H1 (cell line): ENCODE results near the gene DIPK1C. TPM values are rescaled to one million over a fixed set of nuclear protein-coding genes. Genes with fewer than 3 reads are reported as not detected.
A peak's percentile ranks its signal among the peaks of the same experiment; 100 is the strongest.

Experiments used
- CTCF ChIA-PET: fragments of 300-600 bp; sonication (Branson Sonifier 250); formaldehyde crosslinking; loops from one replicate; lab custom pipeline; 2021; ENCODE audit not compliant: partially characterized antibody; lab: Charles Lee
- POLR2A ChIA-PET: fragments of 300-600 bp; sonication (Branson Sonifier 250); formaldehyde crosslinking; loops from one replicate; lab custom pipeline; 2021; ENCODE audit warnings: inconsistent platforms; ENCODE audit not compliant: partially characterized antibody; lab: Charles Lee
- DNase-seq, 2 experiments: peaks; one replicate each; pipeline versions ENCODE4 v3.0.0 to v3.0.0-alpha.2; 2010 to 2022; ENCODE audit warnings: low spot score in 2 of 2, low read depth in 1 of 2, mixed read lengths in 1 of 2
- FAIRE-seq: peaks from 2 replicates; lab custom pipeline; 2011; peaks lifted over from hg19 to GRCh38; lab: Jason Lieb, UNC
- H2AFZ ChIP-seq: 2 replicates; pipeline ENCODE4 v1.8.1; 2012; ENCODE audit warnings: low read length, inconsistent platforms
- H2AK5ac ChIP-seq: 2 replicates; pipeline ENCODE4 v1.6.1; 2013; ENCODE audit warnings: low read depth, low read length
- H2BK120ac ChIP-seq: replicated peaks from 2 replicates; pipeline ENCODE3; 2013; ENCODE audit warnings: low read depth, low read length, inconsistent platforms
- H2BK12ac ChIP-seq: 2 replicates; pipeline ENCODE4 v1.6.1; 2013; ENCODE audit warnings: low read depth, low read length
- H2BK15ac ChIP-seq: 2 replicates; pipeline ENCODE4 v1.6.1; 2013; ENCODE audit warnings: low read length
- H2BK20ac ChIP-seq: 2 replicates; pipeline ENCODE4 v1.6.1; 2013; ENCODE audit warnings: low read length
- H2BK5ac ChIP-seq: 2 replicates; pipeline ENCODE4 v1.6.1; 2013; ENCODE audit warnings: low read depth, low read length
- H3K14ac ChIP-seq: 2 replicates; pipeline ENCODE4 v1.6.1; 2013; ENCODE audit warnings: inconsistent platforms; ENCODE audit not compliant: insufficient read length
- H3K18ac ChIP-seq: 2 replicates; pipeline ENCODE4 v1.6.1; 2013; ENCODE audit warnings: low read length; ENCODE audit errors: extremely low read depth
- H3K23ac ChIP-seq: 2 replicates; pipeline ENCODE4 v1.6.1; 2013; ENCODE audit warnings: inconsistent platforms; ENCODE audit not compliant: insufficient read length
- H3K23me2 ChIP-seq: 2 replicates; pipeline ENCODE4 v1.6.1; 2013; ENCODE audit warnings: low read depth, low read length
- H3K27ac ChIP-seq: 2 replicates; pipeline ENCODE4 v1.6.1; 2011; ENCODE audit warnings: low read depth, low read length, inconsistent platforms
- H3K27me3 ChIP-seq, 4 experiments: replicated peaks in 1 of 4; 1 replicate in 1 of 4; 2 replicates in 3 of 4; pipeline versions ENCODE4 v1.6.1 to v1.8.1; 2011 to 2013; ENCODE audit warnings: low read length in 3 of 4, mild to moderate bottlenecking in 3 of 4, inconsistent platforms in 2 of 4, mixed read lengths in 2 of 4, moderate library complexity in 1 of 4; ENCODE audit not compliant: control insufficient read depth in 3 of 4, insufficient read depth in 3 of 4; ENCODE audit errors: extremely low read depth in 1 of 4
- H3K36me3 ChIP-seq, 4 experiments: 2 replicates each; pipeline versions ENCODE4 v1.6.1 to v1.8.1; 2011 to 2013; ENCODE audit warnings: mild to moderate bottlenecking in 4 of 4, low read length in 3 of 4, moderate library complexity in 2 of 4, control low read depth in 1 of 4, inconsistent platforms in 1 of 4; ENCODE audit not compliant: insufficient read depth in 4 of 4, control insufficient read depth in 2 of 4
- H3K4ac ChIP-seq: replicated peaks from 2 replicates; pipeline ENCODE3; 2013; ENCODE audit warnings: low read length, low read depth, mixed read lengths, inconsistent platforms; ENCODE audit not compliant: insufficient read length
- H3K4me1 ChIP-seq, 4 experiments: replicated peaks in 1 of 4; 1 replicate in 1 of 4; 2 replicates in 3 of 4; pipeline versions ENCODE4 v1.6.1 to v1.8.1; 2011 to 2013; ENCODE audit warnings: low read length in 3 of 4, inconsistent platforms in 2 of 4, mixed read lengths in 1 of 4; ENCODE audit not compliant: insufficient read depth in 4 of 4, control insufficient read depth in 3 of 4
- H3K4me2 ChIP-seq, 2 experiments: 2 replicates each; pipeline versions ENCODE4 v1.6.1 to v1.8.1; 2011 to 2013; ENCODE audit warnings: low read depth in 2 of 2, low read length in 2 of 2, control low read depth in 1 of 2, inconsistent platforms in 1 of 2, mild to moderate bottlenecking in 1 of 2; ENCODE audit not compliant: insufficient read depth in 1 of 2
- H3K4me3 ChIP-seq, 4 experiments: fragments of 200-600, 300-600 bp in 1 of 4; sonication (generic), shearing (Covaris generic), sonication (Bioruptor Twin) in 1 of 4; 2 replicates each; pipeline versions ENCODE4 v1.5.1 to v1.8.1; 2011 to 2016; ENCODE audit warnings: low read length in 4 of 4, low read depth in 3 of 4, control low read depth in 2 of 4, inconsistent platforms in 2 of 4, mild to moderate bottlenecking in 2 of 4, mixed read lengths in 1 of 4, moderate library complexity in 1 of 4; ENCODE audit not compliant: insufficient read depth in 2 of 4; ENCODE audit errors: extremely low read depth in 1 of 4
- H3K56ac ChIP-seq: replicated peaks from 2 replicates; pipeline ENCODE3; 2013; ENCODE audit warnings: low read depth, mild to moderate bottlenecking, mixed read lengths, low read length, inconsistent platforms; ENCODE audit not compliant: insufficient read length
- H3K79me1 ChIP-seq: 2 replicates; pipeline ENCODE4 v1.6.1; 2013; ENCODE audit warnings: low read depth, low read length, control low read depth
- H3K79me2 ChIP-seq, 2 experiments: 2 replicates each; pipeline versions ENCODE4 v1.6.1 to v1.8.1; 2012 to 2013; ENCODE audit warnings: low read length in 2 of 2, mild to moderate bottlenecking in 2 of 2, inconsistent platforms in 1 of 2; ENCODE audit not compliant: insufficient read depth in 2 of 2, control insufficient read depth in 1 of 2
- H3K9ac ChIP-seq, 4 experiments: replicated peaks in 1 of 4; 1 replicate in 1 of 4; 2 replicates in 3 of 4; pipeline versions ENCODE4 v1.6.1 to v1.8.1; 2011 to 2013; ENCODE audit warnings: low read depth in 3 of 4, low read length in 3 of 4, control low read depth in 2 of 4, mild to moderate bottlenecking in 2 of 4, moderate library complexity in 2 of 4, inconsistent platforms in 1 of 4; ENCODE audit errors: extremely low read depth in 1 of 4
- H3K9me3 ChIP-seq, 2 experiments: 2 replicates each; pipeline versions ENCODE4 v1.6.1 to v1.8.1; 2012 to 2013; ENCODE audit warnings: mild to moderate bottlenecking in 2 of 2, moderate library complexity in 2 of 2, control low read depth in 1 of 2, inconsistent platforms in 1 of 2, low read depth in 1 of 2, low read length in 1 of 2, mixed read lengths in 1 of 2; ENCODE audit not compliant: insufficient read depth in 2 of 2
- H4K20me1 ChIP-seq, 2 experiments: replicated peaks in 1 of 2; 2 replicates each; pipeline versions ENCODE3 to v1.8.1; 2011 to 2013; ENCODE audit warnings: inconsistent platforms in 2 of 2, low read length in 2 of 2, mild to moderate bottlenecking in 1 of 2; ENCODE audit not compliant: insufficient read depth in 2 of 2, control insufficient read depth in 1 of 2
- H4K5ac ChIP-seq: 2 replicates; pipeline ENCODE4 v1.6.1; 2013; ENCODE audit warnings: low read length, low read depth, mixed read lengths, inconsistent platforms; ENCODE audit not compliant: insufficient read length
- H4K8ac ChIP-seq: 2 replicates; pipeline ENCODE4 v1.8.0; 2013; ENCODE audit warnings: mild to moderate bottlenecking, moderate library complexity, low read length, inconsistent platforms; ENCODE audit not compliant: insufficient read depth; ENCODE audit errors: extremely low read depth
- H4K91ac ChIP-seq: replicated peaks from 2 replicates; pipeline ENCODE3; 2013; ENCODE audit warnings: low read length, mixed read lengths, inconsistent platforms; ENCODE audit not compliant: insufficient read length
- BACH1 ChIP-seq: IDR thresholded peaks from 2 replicates; pipeline ENCODE4 v1.6.1; 2012; ENCODE audit warnings: low read length, improper control_type of control experiment
- JUND ChIP-seq: IDR thresholded peaks from 2 replicates; pipeline ENCODE4 v1.6.1; 2011; ENCODE audit warnings: mild to moderate bottlenecking, improper control_type of control experiment, low read length
- TBP ChIP-seq: IDR thresholded peaks from 2 replicates; pipeline ENCODE4 v1.6.1; 2011; ENCODE audit warnings: low read depth, low read length, improper control_type of control experiment
- WGBS, 2 experiments: shearing (Covaris generic) in 1 of 2; methylation state at CpG; one replicate each; pipeline versions ENCODE4 v1.1.6 to v1.1.7; 2013 to 2015; ENCODE audit warnings: low lambda C conversion rate in 2 of 2, mixed read lengths in 2 of 2, inconsistent platforms in 1 of 2, low coverage in 1 of 2, missing lambda C conversion rate in 1 of 2; ENCODE audit not compliant: insufficient replicate concordance in 2 of 2, insufficient coverage in 1 of 2, insufficient read length in 1 of 2; ENCODE audit errors: extremely low coverage in 1 of 2, missing lambda C conversion rate in 1 of 2; 5-methylcytosine and 5-hydroxymethylcytosine counted together
- polyA plus RNA-seq, 7 experiments: library from polyadenylated mRNA; depleted of rRNA in 3 of 7; stranded (reverse) in 5 of 7; unstranded in 2 of 7; fragments of >200 nt in 5 of 7; fragments of 200-250 nt in 2 of 7; gene quantifications; 1 replicate in 5 of 7; 2 replicates in 1 of 7; 4 replicates in 1 of 7; pipeline versions ENCODE4 v1.2.1 to v1.2.3, GENCODE V29; 2011 to 2013; ENCODE audit warnings: missing spikeins in 2 of 7, mixed read lengths in 2 of 7
- total RNA-seq: library from RNA; stranded (reverse); fragmentation: NEBNext Ultra II Directional; extraction: Animal tissue kit (Norgen Biotek cat#: 25700); gene quantifications from 2 replicates; pipeline ENCODE4 v1.2.1, GENCODE V29; 2021

Gene DIPK1C
- total and polyA plus RNA-seq, 2 of the 8 experiments (the other 6 are each of a cell fraction or from before 2014, with no cell fraction given): 0.08 TPM; not detected in 1

- WGBS, 2 experiments: 75% methylated on average over 14 of the region's 14 CpGs; no CpG with 5 or more reads in 1 of the 2 experiments
- Histone ChIP-seq H2AFZ (peak overlapping the region; percentile 90), H3K79me1 (no peaks in the 10 kb centered on the region), H2BK20ac (no peak overlapping the region; the same call in 1 of the 2 replicates), H3K23ac (no peak overlapping the region), H2BK15ac (no peak overlapping the region), H4K91ac (peak overlapping the region; percentile 63), H4K8ac (peak overlapping the region; percentile 11; the same call in 1 of the 2 replicates), H3K56ac (no peak overlapping the region), H3K4me3 (no peak overlapping the region), H3K4me1 (no peaks in the 10 kb centered on the region; a peak in 2 of 7 replicates), H3K79me2 (no peaks in the 10 kb centered on the region), H3K9ac (no peak overlapping the region), H4K5ac (no peak overlapping the region), H2BK12ac (peak overlapping the region; percentile 56; the same call in 1 of the 2 replicates), H3K18ac (no peak overlapping the region), H2AK5ac (0 out of 2 replicates have a peak overlapping the region, but pooled peaks have one; percentile 91), H3K27me3 (no peaks in the 10 kb centered on the region), H3K27ac (no peak overlapping the region), H2BK5ac (peak overlapping the region; percentile 46; the same call in 1 of the 2 replicates), H3K14ac (no peak overlapping the region), H2BK120ac (no peak overlapping the region), H3K4ac (no peak overlapping the region), H3K36me3 (no peaks in the 10 kb centered on the region), H3K9me3 (no peaks in the 10 kb centered on the region), H3K4me2 (0 out of 4 replicates have a peak overlapping the region, but pooled peaks of 1 of the 2 experiments have one; percentile 1), H4K20me1 (no peaks in the 10 kb centered on the region), H3K23me2 (no peaks in the 10 kb centered on the region; the same call in 1 of the 2 replicates)
- ChIA-PET POLR2A (no interaction called here), CTCF (interaction anchor here (0.9 kb wide), 1 partner anchor 15 kb away, joined by 3 read pairs; no protein-coding TSS in a partner anchor)
- TF ChIP-seq JUND: no peak
- no peak for TF ChIP-seq TBP
- no peak for TF ChIP-seq BACH1
- FAIRE-seq (no peak), DNase-seq (no peak)
Observed at GRCh38 chr18:74436158-74436769, 20.8 kb downstream of the DIPK1C start.
